Esophagus muscularis mucosa (tissue), 4 donors: ENCODE data around the gene RUNX3. TPM values are rescaled to one million over a fixed set of nuclear protein-coding genes. Genes with fewer than 3 reads are reported as not detected.

Experiments
- DNase-seq: peaks from one replicate; pipeline ENCODE4 v3.0.0-alpha.2; 2017; ENCODE audit errors: extremely low spot score
- H3K27ac ChIP-seq, 4 donors: fragments of 200-600 bp; sonication (generic); replicated peaks in 1 of 4; 1 replicate in 3 of 4; 2 replicates in 1 of 4; pipeline ENCODE4 v1.5.1; 2016 to 2019; ENCODE audit warnings: mild to moderate bottlenecking in 1 of 4
- H3K27me3 ChIP-seq, 4 donors: fragments of 200-600 bp; sonication (generic); one replicate each; pipeline versions ENCODE4 v1.5.1 to v1.6.0; 2016 to 2019
- H3K36me3 ChIP-seq, 4 donors: fragments of 200-600 bp; sonication (generic); one replicate each; pipeline ENCODE4 v1.5.1; 2016 to 2019
- H3K4me1 ChIP-seq, 4 donors: fragments of 200-600 bp; sonication (generic); one replicate each; pipeline ENCODE4 v1.5.1; 2016 to 2019
- H3K4me3 ChIP-seq, 4 donors: fragments of 200-600 bp; sonication (generic); 1 replicate in 2 of 4; 2 replicates in 2 of 4; pipeline ENCODE4 v1.5.1; 2016 to 2019; ENCODE audit warnings: mild to moderate bottlenecking in 4 of 4, moderate library complexity in 1 of 4
- H3K9me3 ChIP-seq, 4 donors: fragments of 200-600 bp; sonication (generic); 1 replicate in 3 of 4; 2 replicates in 1 of 4; pipeline ENCODE4 v1.5.1; 2016 to 2019
- CTCF ChIP-seq, 3 experiments: fragments of 200-600 bp in 2 of 3; fragments of 450-650 bp in 1 of 3; sonication (generic) in 2 of 3; IDR thresholded peaks; one replicate each; pipeline ENCODE4 v1.5.1; 2017 to 2019; ENCODE audit warnings: antibody characterized with exemption in 3 of 3, mild to moderate bottlenecking in 2 of 3, moderate library complexity in 1 of 3
- EP300 ChIP-seq: sonication (generic); formaldehyde crosslinking; IDR thresholded peaks from one replicate; pipeline ENCODE4 v1.6.1; 2017; ENCODE audit warnings: antibody characterized with exemption
- POLR2A ChIP-seq: fragments of 450-650 bp; IDR thresholded peaks from one replicate; pipeline ENCODE4 v1.6.1; 2017; ENCODE audit warnings: antibody characterized with exemption, moderate library complexity, mild to moderate bottlenecking, low read depth
- POLR2AphosphoS5 ChIP-seq, 2 donors: sonication (generic); formaldehyde crosslinking; IDR thresholded peaks; one replicate each; pipeline ENCODE4 v1.6.1; 2017; ENCODE audit warnings: antibody characterized with exemption in 2 of 2
- WGBS: methylation state at CpG from one replicate; pipeline ENCODE4 v1.1.5; 2018; 5-methylcytosine and 5-hydroxymethylcytosine counted together
- intact Hi-C: fragments of 100-400 bp; cut with DNase I; formaldehyde crosslinking; loops from one replicate; pipeline ENCODE4 v1.15.1; 2023
- total RNA-seq, 4 donors: library from RNA; depleted of rRNA; stranded (reverse); fragments of >200 nt; gene quantifications; one replicate each; pipeline versions ENCODE4 v1.1.0 to v1.2.1, GENCODE V29; 2016

Gene RUNX3
- total RNA-seq, 4 donors from 2014 or later = 0.91 to 4.4 (median 2.3) TPM

- Histone ChIP-seq H3K9me3 (no peaks in the 10 kb centered on the region), H3K4me3 (no peak overlapping the region), H3K36me3 (no peaks in the 10 kb centered on the region), H3K27me3 (peaks cover 0 to 36% (median 0%) of the 10 kb centered on the region in 4 donors), H3K27ac (no peak overlapping the region), H3K4me1 (peaks cover 0 to 10% (median 8%) of the 10 kb centered on the region in 4 donors)
- intact Hi-C loops = no loop called here
- no peak for TF ChIP-seq CTCF (IDR thresholded peaks at IDR 0.05)
- TF ChIP-seq POLR2A = no peak
- no peak for TF ChIP-seq POLR2AphosphoS5 (IDR thresholded peaks at IDR 0.05)
- no peak for TF ChIP-seq EP300
- 76% methylated on average over 9 of the region's 13 CpGs for WGBS
- no peak for DNase-seq
Observed at GRCh38 chr1:24912376-24913273, 17.5 kb downstream of the RUNX3 start.

- Histone ChIP-seq H3K27me3 (peaks cover 0 to 35% (median 0%) of the 10 kb centered on the region in 4 donors), H3K36me3 (no peaks in the 10 kb centered on the region), H3K9me3 (no peaks in the 10 kb centered on the region), H3K4me1 (peaks cover 0 to 10% (median 8%) of the 10 kb centered on the region in 4 donors), H3K27ac (peak overlapping the region in 1 of 4 donors; percentile 22), H3K4me3 (no peak overlapping the region)
- TF ChIP-seq CTCF (IDR thresholded peaks at IDR 0.05) (no peak), EP300 (no peak), POLR2A (no peak), POLR2AphosphoS5 (IDR thresholded peaks at IDR 0.05) (no peak)
- intact Hi-C loops = no loop called here
- no peak for DNase-seq
- 88% methylated on average over 19 of the region's 20 CpGs for WGBS
Observed at GRCh38 chr1:24911651-24912155, 18.4 kb downstream of the RUNX3 start.

DNA sequence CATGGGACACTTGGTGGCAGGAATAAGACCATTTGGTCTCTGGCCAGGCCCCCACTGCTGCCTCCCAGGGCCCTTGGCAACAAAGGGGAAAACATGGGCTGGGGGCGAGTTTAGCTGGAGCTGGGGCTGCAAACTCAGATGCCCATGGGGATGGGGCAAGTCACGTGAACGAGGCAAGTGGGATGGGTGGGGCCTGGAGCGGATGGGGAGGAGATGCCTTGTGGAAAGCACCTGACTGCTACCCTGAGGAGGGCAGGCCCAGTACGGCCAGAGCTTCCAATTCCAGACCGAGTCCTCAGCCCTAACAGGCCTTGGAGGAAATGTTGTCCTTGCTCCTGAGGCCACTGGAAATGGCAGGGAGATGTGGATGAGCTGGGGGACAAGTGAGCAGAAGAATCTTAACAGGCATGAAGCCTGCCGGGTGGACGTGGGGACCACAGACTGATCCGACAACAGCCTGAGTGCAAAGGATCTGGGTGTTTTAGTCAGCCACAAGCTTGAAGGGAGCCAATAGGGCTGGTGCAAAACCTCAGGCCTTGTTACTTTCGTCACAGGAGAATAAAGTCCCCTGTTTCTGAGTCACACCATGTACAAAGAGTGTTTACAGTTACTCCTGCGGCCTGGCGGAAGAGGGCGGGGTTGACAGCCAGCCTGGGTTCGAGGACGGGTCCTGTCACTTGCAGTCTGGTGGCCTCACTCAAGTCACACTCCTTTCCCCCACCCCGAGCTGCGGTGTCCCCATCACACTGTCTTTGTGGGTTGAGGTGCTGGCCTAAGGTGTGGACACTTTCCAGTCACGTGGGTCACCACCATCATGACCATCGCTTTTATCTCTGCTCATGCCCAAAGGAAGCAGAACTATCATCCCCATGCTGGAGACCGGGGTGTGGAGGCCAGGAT, 19.1 kb downstream of the RUNX3 start:
- H3K4me1 ChIP-seq = peaks cover 0 to 10% (median 8%) of the 10 kb centered on the region in 4 donors
- TF ChIP-seq CTCF (IDR thresholded peaks at IDR 0.05) = no peak
- TF ChIP-seq EP300 = no peak
- TF ChIP-seq POLR2AphosphoS5 (IDR thresholded peaks at IDR 0.05) = peak; percentile 11 to 44
- TF ChIP-seq POLR2A = no peak
- intact Hi-C loops = no loop called here
- 90% methylated on average over 17 of the region's 20 CpGs for WGBS
- DNase-seq = no peak
- no peaks in the 10 kb centered on the region for H3K36me3 ChIP-seq
- H3K4me3 ChIP-seq = no peak overlapping the region
- H3K9me3 ChIP-seq = no peaks in the 10 kb centered on the region
- no peak overlapping the region for H3K27ac ChIP-seq
- H3K27me3 ChIP-seq = peaks cover 0 to 36% (median 0%) of the 10 kb centered on the region in 4 donors

DNA sequence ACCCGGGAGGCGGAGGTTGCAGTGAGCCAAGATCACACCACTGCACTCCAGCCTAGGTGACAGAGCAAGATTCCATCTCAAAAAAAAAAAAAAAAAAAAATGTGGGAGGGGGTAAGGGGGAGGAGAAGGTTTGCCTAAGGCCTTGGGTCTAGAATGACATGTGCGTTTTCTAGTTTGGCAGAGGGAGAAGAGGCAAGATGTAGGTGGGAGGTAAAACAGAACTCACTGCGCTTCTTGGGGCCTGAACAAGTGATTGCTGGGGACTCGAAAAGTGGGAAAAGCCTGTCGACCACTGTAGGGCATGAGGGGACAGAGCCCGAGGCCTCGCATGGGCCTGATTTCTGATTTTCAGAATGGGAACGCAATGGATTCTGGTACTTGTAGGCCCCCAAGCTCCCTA, 19.9 kb downstream of the RUNX3 start:
- no peak overlapping the region for H3K27ac ChIP-seq
- no peak overlapping the region for H3K4me3 ChIP-seq
- no peak for DNase-seq
- no peaks in the 10 kb centered on the region for H3K36me3 ChIP-seq
- peaks cover 0 to 10% (median 8%) of the 10 kb centered on the region in 4 donors for H3K4me1 ChIP-seq
- intact Hi-C loops = no loop called here
- 96% methylated on average over 9 of the region's 9 CpGs for WGBS
- H3K9me3 ChIP-seq = no peaks in the 10 kb centered on the region
- peaks cover 0 to 32% (median 0%) of the 10 kb centered on the region in 4 donors for H3K27me3 ChIP-seq
- TF ChIP-seq CTCF (IDR thresholded peaks at IDR 0.05) (no peak), EP300 (no peak), POLR2AphosphoS5 (IDR thresholded peaks at IDR 0.05) (no peak), POLR2A (no peak)
